Left colon (tissue), 2 donors: ENCODE data around the gene HSPA9. TPM values are rescaled to one million over a fixed set of nuclear protein-coding genes. Genes with fewer than 3 reads are reported as not detected.
A peak's percentile ranks its signal among the peaks of the same experiment; 100 is the strongest.

Source experiments
- ATAC-seq: fragments of 200-7000 bp; cut with Tn5 transposase; one replicate; pipeline ENCODE4 v1.9.1; 2020; ENCODE audit warnings: mild to moderate bottlenecking, moderate library complexity
- DNase-seq, 2 donors: peaks; one replicate each; pipeline ENCODE4 v3.0.0-alpha.2; 2020
- intact Hi-C, 2 donors: fragments of 100-400 bp; cut with DNase I in 1 of 2; cut with micrococcal nuclease in 1 of 2; formaldehyde crosslinking; loops; one replicate each; pipeline versions ENCODE4 v1.11.2 to v1.14.0; 2022; cut with DNase I, micrococcal nuclease
- long read RNA-seq: library from polyadenylated mRNA; unstranded; transcript quantifications from one replicate; pipeline ENCODE4 v2.0.0, GENCODE V29; 2021
- total RNA-seq, 2 donors: library from RNA; stranded (reverse); fragmentation: NEBNext Ultra II Directional; extraction: Animal tissue kit (Norgen Biotek cat#: 25700); gene quantifications; one replicate each; pipeline ENCODE4 v1.2.1, GENCODE V29; 2021
- donor health status: DM: no; HTN: no; CAD: no.
- donor health status: DM: yes; HTN: yes; CAD: no.

Gene HSPA9
- total RNA-seq, result 100 to 1,000 TPM; 175 to 206 TPM
- long read RNA-seq, full-length matches to known transcripts, result 314 of 384 reads
- long read RNA-seq, partial matches to known transcripts, result 62 of 384 reads
- long read RNA-seq, other reads (novel, unspliced or antisense), result 8 of 384 reads

- intact Hi-C loops, result no loop called here
- ATAC-seq (peak; percentile 92), DNase-seq (peak; percentile 98 to 99)
Measured at GRCh38 chr5:138575194-138576015, at the start of gene HSPA9. HSPA9 (minus strand) TSS chr5:138575401; CDS start chr5:138575318, 83 bp downstream.

GRCh38 chr5:138623053-138623452 lies 47.9 kb upstream of the HSPA9 start:
- intact Hi-C loops, result no loop called here
- ATAC-seq, result no peak
- no peak for DNase-seq

GRCh38 chr5:138622051-138622450 lies 46.9 kb upstream of the HSPA9 start:
- intact Hi-C loops, result no loop called here
- DNase-seq (no peak), ATAC-seq (no peak)

DNA sequence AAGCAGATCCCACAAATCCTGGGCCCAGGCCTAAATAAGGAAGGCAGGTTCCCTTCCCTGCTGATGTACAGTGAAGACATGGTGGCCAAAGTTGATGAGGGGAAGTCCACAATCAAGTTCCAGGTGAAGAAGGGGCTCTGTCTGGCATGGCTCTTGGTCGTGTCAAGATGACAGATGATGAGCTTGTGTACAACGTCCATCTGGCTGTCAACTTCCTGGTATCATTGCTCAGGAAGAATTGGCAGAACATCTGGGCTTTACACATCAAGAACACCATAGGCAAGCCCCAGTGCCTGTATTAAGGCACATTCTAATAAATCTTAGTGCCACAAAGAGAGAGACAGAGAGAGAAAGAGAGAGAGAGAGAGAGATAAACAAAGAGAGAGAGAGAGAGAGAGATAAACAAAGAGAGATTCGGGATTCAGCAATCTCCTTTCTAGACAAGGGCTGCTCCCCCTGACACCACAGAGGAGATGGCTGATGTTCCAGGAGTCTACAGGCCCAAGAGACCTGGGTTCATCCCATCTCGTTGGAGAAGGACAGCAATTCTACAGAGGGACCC lies 45.5 kb upstream of the HSPA9 start:
- intact Hi-C loops, result no loop called here
- DNase-seq, result no peak
- ATAC-seq, result no peak

GRCh38 chr5:138616508-138616907 lies 41.3 kb upstream of the HSPA9 start:
- intact Hi-C loops, result no loop called here
- ATAC-seq (no peak), DNase-seq (no peak)

DNA sequence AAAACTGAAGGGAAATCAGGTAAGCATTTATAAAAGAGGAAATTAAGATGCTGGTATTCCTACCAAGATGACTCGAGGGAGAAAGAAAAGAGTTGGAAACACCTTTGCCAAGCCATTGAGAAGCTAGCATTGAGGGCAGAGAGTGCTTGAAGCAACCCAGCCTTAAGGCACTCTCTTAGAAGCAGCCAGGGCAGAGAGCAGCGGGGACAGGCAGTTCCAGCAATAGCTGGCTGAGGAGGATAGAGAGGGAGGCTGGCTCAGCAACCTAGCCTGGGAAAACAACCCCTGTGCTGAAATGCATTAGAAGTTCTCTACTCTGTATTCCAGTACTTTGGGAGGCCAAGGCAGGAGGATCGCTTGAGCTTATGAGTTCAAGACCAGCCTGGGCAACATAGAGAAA lies 40.3 kb upstream of the HSPA9 start:
- ATAC-seq (no peak), DNase-seq (no peak)
- intact Hi-C loops, result no loop called here

- ATAC-seq (no peak), DNase-seq (no peak)
- intact Hi-C loops, result no loop called here
Measured at GRCh38 chr5:138611678-138612218, 36.5 kb upstream of the HSPA9 start.

GRCh38 chr5:138610918-138611677 lies 35.9 kb upstream of the HSPA9 start:
- ATAC-seq (no peak), DNase-seq (peak in 1 of 2 donors; percentile 8)
- intact Hi-C loops, result no loop called here

DNA sequence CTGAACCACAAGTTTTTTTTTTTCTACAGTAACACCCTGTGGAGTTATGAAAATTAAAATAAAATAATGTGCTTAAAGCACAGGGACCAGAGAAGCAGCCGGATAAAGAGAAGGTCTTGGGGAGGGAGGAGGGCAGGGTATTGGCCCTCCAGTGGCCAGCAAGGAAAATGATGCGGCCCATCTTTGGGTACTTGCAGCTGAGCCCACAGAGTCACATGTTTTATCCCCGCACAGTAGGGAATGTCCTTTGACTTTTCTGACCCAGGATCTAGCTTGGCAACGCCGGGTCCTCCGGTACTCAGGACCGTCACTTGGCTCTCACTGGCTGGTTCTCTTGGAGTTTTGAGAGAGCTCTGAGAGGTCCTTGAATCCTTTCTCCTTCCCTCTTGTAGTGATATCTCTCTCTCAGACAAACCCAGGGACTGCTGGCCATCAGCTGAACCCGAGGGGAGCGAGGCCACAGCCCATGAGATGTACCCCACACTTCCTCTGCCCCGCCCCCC lies 35.3 kb upstream of the HSPA9 start:
- DNase-seq (no peak), ATAC-seq (no peak)
- intact Hi-C loops, result no loop called here

- intact Hi-C loops, result no loop called here
- DNase-seq (no peak), ATAC-seq (no peak)
Measured at GRCh38 chr5:138606378-138607064, 31.3 kb upstream of the HSPA9 start.

DNA sequence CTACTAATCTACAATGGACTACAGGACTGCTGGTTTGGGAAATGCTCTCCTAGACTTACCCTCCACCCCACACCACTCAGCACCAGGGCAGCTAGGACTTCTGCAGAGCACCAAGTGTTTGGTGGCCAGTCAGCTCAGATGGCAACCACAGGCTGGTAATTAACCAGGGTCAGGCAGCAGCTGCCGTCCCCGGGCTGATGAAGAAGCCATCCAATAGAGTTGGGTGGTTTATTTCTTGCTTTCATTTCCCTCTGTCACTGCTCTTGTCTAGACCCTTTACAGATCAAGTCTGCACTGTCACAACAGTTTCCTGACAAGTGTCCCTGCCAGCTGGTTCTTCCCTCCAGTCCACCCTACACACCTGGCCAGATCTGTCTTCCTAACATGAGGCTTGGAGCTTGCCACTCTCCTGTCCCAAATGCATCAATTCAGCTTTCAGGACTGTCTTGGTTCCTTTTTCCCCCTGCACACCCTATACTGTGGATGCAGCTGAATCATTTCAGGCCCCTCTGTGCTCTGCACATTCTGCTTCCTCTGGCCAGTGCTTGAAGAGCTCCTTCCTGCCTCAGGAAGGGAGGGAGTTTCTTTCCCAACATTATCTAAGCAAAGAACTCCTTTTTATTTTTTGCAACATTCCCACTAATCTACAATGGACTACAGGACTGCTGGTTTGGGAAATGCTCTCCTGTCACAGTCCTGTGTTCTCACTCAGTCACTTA lies 30.2 kb upstream of the HSPA9 start:
- intact Hi-C loops, result no loop called here
- DNase-seq, result no peak
- ATAC-seq, result no peak

GRCh38 chr5:138604176-138604785 lies 29.1 kb upstream of the HSPA9 start:
- DNase-seq (no peak), ATAC-seq (no peak)
- intact Hi-C loops, result no loop called here

GRCh38 chr5:138603249-138603920 lies 28.2 kb upstream of the HSPA9 start:
- DNase-seq, result no peak
- ATAC-seq, result no peak
- intact Hi-C loops, result no loop called here

- DNase-seq (no peak), ATAC-seq (no peak)
- intact Hi-C loops, result no loop called here
Measured at GRCh38 chr5:138602371-138603000, 27.3 kb upstream of the HSPA9 start.

DNA sequence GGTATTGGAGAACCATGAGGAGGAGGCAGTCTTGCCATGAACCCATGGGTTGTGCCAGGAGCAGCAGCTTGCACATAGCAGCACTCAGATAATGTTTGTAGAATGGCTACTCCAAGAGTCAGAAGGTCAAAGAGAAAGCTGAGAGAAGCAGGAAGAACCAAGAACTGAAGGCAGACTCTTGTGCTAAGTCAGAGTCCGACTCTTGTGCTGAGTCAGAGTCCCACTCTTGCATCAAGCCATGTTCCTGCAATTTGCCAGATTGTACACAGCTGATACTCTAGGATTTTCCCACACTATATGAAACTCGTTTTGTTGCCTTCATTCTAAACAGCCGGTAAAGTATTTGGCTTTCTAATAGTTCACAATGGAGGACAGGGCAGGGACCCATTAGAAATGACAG lies 26.2 kb upstream of the HSPA9 start:
- no peak for ATAC-seq
- no peak for DNase-seq
- intact Hi-C loops, result no loop called here

GRCh38 chr5:138600446-138600845 lies 25.2 kb upstream of the HSPA9 start:
- no peak for ATAC-seq
- intact Hi-C loops, result no loop called here

More at GRCh38 chr5:138600446-138600845, 25.2 kb upstream of the HSPA9 start:
- no peak for DNase-seq
